HG03139 (cell line): ENCODE results near the gene SLC9C2.
"Not testable (repeated sequence)": the region's sequence is repeated elsewhere in the genome, so short reads cannot be mapped to it uniquely, and the experiment has no call there.

ENCODE experiments used
- ATAC-seq: cut with Tn5 transposase; IDR thresholded peaks from one replicate; pipeline ENCODE4 v1.9.1; 2021; ENCODE audit not compliant: unreplicated experiment

Gene SLC9C2

DNA sequence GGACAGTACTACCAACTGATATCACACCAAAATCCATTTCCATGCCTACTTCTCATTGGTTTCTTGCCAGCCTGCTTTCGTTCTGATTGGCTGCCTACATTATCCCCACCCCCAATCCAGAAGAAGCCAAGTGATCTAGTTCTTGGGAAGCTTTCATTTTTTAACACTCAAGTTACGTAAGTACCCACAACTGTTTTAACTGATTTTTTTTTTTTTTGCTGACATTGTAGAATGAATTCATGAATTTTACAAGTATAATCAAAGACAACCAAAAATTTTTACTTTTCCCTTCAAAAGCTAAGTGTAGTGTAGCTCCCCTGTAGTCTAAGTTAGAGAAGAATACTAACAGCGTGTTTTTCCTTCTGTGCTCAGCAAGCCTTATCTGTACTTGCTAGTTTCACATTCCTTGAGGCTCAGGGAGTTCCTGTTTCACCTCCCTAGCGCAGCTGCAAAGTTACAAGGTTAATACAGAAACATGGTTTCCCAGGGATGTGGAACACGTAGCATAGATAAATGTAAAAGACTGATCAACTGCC lies at the start of gene SLC9C2:
Gene SLC9C2 (minus strand): TSS at position 17 of the 536 bp plus-strand sequence. CDS start 1,296 bp downstream, outside the sequence.
- ATAC-seq = no peak

DNA sequence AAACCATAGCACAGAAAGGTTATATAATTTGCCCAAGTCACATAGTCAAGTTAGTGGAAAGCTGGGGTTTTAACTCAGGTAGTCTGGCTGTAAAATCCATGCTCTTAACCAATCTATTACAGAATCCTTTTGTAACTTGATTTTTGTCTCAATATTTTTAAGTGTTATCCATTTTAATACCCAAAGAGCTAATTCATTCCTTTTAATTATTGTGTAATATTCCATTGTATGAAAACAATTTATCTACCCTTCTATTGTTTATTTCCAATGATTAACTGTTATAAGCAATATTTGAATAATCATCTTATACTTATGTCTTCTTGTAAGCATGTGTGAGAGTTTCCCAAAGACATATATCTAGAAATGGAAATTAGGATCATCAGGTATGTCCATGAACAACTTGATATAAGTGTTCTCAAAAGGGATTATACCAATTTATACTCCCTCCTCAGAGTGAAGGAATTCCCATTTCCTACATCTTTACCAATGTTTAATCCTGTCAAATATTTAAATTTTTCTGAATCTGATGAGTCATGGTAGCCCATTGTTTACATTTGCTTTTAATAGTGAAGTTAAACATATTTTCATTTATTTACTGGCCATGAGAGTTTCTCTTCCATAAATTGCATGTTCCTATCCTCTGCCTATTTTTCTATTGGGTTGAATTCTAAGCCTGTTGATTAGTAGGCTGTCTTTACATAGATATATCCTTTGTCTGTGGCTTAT lies 46.2 kb upstream of the SLC9C2 start:
- ATAC-seq = no peak

DNA sequence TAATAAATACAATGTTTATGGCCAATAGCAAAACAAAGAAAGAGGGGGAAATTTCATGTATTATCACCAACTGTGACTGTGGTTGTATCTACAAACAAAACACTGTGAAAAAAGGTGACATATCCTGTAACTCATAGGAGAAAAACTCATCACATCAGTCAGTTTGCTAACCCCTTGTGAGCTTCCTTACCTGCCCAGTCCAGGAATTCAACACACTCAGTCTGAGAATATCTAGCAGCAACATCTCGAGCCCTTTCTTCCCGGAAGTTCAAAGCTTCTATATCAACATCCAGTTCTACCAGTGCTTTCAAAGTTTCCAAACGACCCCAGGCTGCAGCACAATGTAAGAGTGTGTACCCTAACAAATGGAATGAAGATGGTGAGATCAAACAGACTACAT lies 43.8 kb upstream of the SLC9C2 start:
- no peak for ATAC-seq

DNA sequence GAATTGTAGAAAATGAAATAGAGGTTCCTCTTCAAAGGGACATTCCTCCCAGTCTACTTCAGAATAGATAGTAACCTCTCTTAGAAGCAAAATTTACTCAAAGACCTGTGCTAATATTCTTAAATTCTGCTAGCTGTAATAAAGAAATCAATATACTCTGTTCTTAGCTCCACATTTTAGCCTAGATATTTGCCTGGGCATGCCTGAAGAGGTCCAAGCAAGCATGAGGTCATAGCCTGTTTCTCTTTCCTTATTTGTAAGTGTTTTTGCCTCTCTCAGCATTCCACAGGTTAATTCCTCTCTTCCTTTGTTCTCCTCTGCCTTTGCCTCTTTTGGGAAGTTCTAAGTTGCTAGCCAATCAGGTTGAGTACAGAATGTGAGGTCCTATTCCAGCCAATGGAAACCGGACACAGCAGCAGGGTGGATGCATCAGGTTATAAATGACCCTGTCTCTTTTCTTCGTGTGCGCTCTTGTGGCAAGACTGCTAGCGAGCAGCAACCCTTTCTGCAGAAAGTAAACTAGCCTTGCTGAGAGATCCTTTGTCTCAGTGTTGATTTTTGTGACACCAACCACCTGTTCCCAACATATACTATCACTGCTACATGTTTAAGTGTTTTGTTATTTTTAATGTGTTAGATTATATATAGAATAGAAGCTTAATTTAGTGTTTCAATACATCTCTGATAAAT lies 39.7 kb upstream of the SLC9C2 start:
- ATAC-seq = not testable (repeated sequence)

- no peak for ATAC-seq
Observed at GRCh38 chr1:173639102-173639501, 36.2 kb upstream of the SLC9C2 start.

GRCh38 chr1:173638043-173639021 lies 35.5 kb upstream of the SLC9C2 start:
- ATAC-seq = no peak

DNA sequence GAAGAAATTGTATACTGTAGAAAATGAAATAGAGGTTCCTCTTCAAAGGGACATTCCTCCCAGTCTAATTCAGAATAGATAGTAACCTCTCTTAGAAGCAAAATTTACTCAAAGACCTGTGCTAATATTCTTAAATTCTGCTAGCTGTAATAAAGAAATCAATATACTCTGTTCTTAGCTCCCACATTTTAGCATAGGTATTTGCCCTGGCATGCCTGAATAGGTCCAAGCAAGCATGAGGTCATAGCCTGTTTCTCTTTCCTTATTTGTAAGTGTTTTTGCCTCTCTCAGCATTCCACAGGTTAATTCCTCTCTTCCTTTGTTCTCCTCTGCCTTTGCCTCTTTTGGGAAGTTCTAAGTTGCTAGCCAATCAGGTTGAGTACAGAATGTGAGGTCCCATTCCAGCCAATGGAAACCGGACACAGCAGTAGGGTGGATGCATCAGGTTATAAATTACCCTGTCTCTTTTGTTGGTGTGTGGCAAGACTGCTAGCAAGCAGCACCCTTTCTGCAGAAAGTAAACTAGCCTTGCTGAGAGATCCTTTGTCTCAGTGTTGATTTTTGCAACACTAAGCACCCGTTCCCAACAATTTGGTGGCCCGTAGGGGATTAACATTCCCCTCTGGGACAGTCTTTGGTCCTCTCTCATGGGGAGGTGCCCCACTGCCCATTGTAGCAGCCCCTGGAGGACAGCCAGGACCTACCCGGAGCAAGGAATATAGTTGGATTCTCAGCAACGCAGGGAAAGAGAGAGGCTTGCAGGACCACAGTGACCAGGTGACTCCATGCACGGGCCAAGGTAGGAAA lies 34.6 kb upstream of the SLC9C2 start:
- ATAC-seq = not testable (repeated sequence)

DNA sequence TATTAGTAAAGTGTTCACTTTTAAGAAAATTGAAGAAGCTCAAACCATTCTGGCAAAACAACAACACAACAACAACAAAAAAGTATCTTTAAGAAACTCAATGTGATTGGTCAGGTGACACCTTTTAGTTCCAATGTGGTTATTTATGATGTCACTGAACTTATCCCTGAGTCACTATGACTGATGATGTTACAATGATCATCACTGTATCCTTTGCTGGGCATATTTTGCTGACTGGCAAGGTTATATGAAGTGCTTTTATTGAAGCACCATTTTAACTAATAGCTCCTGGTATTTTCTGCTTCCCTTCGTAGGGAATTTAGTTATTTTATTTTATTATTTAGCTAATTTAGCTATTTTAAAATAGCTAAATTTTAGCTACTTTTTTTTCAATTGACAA lies 32.2 kb upstream of the SLC9C2 start, which contains the start of gene TEX50:
Gene TEX50 (plus strand): TSS at position 223 of the 400 bp plus-strand sequence. CDS start 184 bp downstream, outside the sequence.
- ATAC-seq = no peak

DNA sequence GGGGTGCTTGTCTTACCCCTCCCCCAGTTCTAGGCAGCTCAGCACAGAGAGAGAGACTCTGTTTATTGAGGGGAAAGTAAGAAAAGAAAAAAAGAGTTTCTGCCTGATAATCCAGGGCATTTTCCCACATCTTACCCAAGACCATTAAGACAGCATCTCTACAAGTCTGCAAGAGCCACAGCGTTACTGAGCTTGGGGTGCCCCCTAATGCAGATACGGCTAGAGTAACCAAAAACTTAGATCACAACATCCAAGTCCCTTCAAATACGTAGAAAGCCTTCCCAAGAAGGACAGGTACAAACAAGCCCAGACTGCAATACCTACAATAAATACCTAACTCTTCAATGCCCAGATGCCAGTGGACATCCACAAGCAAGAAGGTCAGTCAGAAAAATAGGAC lies 26.0 kb upstream of the SLC9C2 start:
- no peak for ATAC-seq

DNA sequence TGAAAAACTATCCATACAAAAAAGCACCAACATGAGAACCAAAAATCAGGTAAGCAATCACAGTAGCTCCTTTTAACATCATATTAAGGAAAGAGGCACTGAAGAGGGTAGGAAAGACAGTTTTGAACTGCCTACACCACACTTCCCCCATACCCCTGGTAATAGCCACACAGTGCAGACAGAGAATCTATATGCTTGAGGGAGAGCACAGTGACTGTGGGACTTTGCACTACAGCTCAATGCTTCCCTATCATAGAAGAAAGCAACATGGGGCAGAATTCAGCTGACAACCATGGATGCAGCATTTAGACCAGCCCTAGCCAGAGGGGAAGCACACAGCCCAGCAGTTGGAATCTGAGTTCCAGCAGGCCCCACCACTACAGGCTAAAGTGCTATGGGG lies 24.4 kb upstream of the SLC9C2 start:
- no peak for ATAC-seq

GRCh38 chr1:173616859-173617258 lies 14.0 kb upstream of the SLC9C2 start:
- ATAC-seq = no peak

- not testable (repeated sequence) for ATAC-seq
Observed at GRCh38 chr1:173613086-173613485, 10.2 kb upstream of the SLC9C2 start.

- no peak for ATAC-seq
Observed at GRCh38 chr1:173608503-173609216, 5.8 kb upstream of the SLC9C2 start.

- ATAC-seq = no peak
Observed at GRCh38 chr1:173601588-173601987, 1.3 kb downstream of the SLC9C2 start.

GRCh38 chr1:173596097-173596825 lies 6.6 kb downstream of the SLC9C2 start:
- no peak for ATAC-seq

DNA sequence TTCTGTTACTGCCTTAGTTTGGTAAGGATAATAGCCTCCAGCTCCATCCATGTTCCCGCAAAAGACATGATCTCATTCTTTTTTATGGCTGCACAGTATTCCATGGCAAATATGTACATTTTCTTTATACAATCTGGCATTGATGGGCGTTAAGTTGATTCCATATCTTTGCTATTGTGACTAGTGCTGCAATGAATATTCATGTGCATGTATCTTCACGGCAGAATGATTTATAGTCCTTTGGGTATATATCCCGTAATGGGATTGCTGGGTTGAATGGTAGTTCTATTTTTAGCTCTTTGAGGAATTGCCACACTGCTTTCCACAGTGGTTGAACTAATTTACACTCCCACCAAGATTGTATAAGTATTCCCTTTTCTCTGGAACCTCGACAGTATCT lies 11.7 kb downstream of the SLC9C2 start:
- ATAC-seq = not testable (repeated sequence)

DNA sequence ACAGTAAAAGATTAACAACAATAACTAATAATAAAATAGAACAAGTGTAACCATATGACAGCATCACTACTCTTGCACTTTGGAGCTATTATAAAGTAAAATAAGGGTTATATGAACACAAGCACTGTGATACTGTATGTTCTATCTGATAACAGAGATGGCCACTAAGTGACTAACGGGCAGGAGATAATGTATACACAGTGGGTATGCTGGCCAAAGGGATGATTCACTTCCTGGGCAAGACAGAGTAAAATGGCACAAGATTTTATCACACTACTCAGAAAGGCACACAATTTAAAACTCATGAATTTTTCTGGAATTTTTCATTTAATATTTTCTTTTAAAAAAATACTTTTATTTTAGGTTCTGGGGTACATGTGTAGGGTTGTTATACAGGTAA lies 12.3 kb downstream of the SLC9C2 start:
- ATAC-seq = no peak

DNA sequence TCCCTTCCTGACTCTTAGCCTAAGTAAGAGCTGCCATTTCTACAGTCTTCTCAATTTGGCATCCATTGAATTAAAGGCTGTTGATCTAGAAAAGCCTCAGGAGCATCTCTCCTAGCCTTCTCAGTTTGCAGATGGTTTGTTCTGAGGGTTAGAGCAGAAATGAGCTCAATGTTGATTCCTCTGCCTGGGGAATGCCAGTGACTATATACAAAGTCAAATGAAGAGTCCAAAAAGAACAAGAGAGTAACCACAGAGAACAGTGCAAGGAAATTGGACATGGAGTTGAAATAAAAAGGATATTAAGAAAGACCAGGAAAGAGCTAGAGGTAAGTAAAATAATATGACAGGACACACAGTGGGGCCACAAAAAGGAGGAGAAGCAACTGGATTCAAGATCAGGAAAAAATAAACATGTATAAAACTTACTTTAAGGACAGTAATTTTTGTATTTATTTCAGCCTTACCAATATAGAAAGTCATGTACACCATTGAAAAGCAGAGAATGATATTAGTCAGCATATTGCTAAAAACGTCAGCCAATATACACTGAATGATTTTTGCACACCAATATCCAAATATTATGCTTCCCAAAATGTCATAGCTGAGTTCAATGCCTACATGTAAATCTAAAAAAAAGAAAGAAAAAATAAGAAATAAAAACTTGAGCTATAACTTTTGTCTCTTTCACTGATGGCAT lies 21.3 kb downstream of the SLC9C2 start:
- no peak for ATAC-seq
